GM12892 (cell line): Measurements from ENCODE around the gene KCNK3.

Experiments
- POLR2A ChIP-seq: IDR thresholded peaks from 2 replicates; pipeline ENCODE4 v1.6.1; 2011; ENCODE audit warnings: low read depth, low read length, control low read depth
- POLR2AphosphoS5 ChIP-seq: IDR thresholded peaks from 2 replicates; pipeline ENCODE4 v1.6.1; 2011; ENCODE audit warnings: low read depth, low read length, control low read depth
- TAF1 ChIP-seq: IDR thresholded peaks from 2 replicates; pipeline ENCODE4 v1.6.1; 2011; ENCODE audit warnings: low read depth, mild to moderate bottlenecking, control low read depth, low read length, borderline replicate concordance

- TF ChIP-seq POLR2AphosphoS5, result no peak
- TF ChIP-seq POLR2A, result no peak
- TF ChIP-seq TAF1, result no peak
Measured at GRCh38 chr2:26674002-26674751, 18.3 kb upstream of the KCNK3 start.
